ENCODE measurements around the gene PAQR6.

The PAQR6 gene

GRCh38 chr1:156195853-156196252, 52.0 kb downstream of the PAQR6 start:
- no peak for DNase-seq (ENCODE audit: low read depth)

- no peak for DNase-seq (ENCODE audit: low read depth)
Measured at GRCh38 chr1:156194300-156194652, 53.6 kb downstream of the PAQR6 start.

- peak; percentile 96 for DNase-seq (ENCODE audit: low read depth)
Measured at GRCh38 chr1:156193488-156194299, 54.2 kb downstream of the PAQR6 start, which contains the start of gene SLC25A44. TSS of gene SLC25A44 (plus strand) at chr1:156194104. CDS start at chr1:156199848, 5,744 bp downstream.

All from T follicular helper cell (primary cell).